Right ventricle myocardium inferior (tissue), 1 donor: ENCODE data around the gene TIGD6. TPM values are rescaled to one million over a fixed set of nuclear protein-coding genes. Genes with fewer than 3 reads are reported as not detected.
A peak's percentile ranks its signal among the peaks of the same experiment; 100 is the strongest.

Source experiments
- ATAC-seq: fragments of 200-7000 bp; cut with Tn5 transposase; one replicate; pipeline ENCODE4 v1.9.1; 2020; ENCODE audit warnings: mild to moderate bottlenecking, moderate library complexity
- DNase-seq: peaks from one replicate; pipeline ENCODE4 v3.0.0; 2021; ENCODE audit errors: missing footprints
- intact Hi-C: fragments of 100-400 bp; cut with DNase I; formaldehyde crosslinking; loops from one replicate; pipeline ENCODE4 v1.11.0; 2022
- total RNA-seq: library from RNA; stranded (reverse); fragmentation: NEBNext Ultra II Directional; extraction: Animal tissue kit (Norgen Biotek cat#: 25700); gene quantifications from one replicate; pipeline ENCODE4 v1.2.1, GENCODE V29; 2021
- donor health status: DM: no; HTN: yes; CAD: no; lungs with severe emphysema.

The TIGD6 gene
- total RNA-seq, 1 donor from 2014 or later = 2.4 TPM

DNA sequence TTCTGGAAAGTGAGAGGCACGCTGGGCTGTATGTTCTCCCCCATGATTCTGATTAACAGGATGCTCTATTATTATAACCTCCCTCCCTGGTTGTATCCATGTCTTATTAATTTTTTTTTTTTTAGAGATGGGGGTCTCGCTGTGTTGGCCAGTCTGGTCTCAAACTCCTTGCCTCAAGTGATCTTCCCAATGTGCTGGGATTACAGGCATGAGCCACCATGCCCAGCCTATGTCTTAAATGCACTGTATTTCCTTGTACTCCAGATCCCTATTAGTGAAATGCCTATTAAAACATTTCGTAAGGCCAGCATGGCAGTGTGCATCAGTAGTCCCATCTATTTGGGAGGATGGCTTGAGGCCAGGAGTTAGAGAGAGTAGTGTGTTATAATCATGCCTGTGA lies 7.0 kb downstream of the TIGD6 start:
- intact Hi-C loops = no loop called here
- DNase-seq = no peak
- ATAC-seq = no peak

GRCh38 chr5:149990518-149991376 lies 9.7 kb downstream of the TIGD6 start:
- intact Hi-C loops = loop anchor here (1.0 to 2.0 kb wide), 2 partner anchors 156 to 354 kb away; no protein-coding TSS in a partner anchor
- ATAC-seq = peak; percentile 67
- no peak for DNase-seq

GRCh38 chr5:149988126-149988525 lies 12.3 kb downstream of the TIGD6 start:
- ATAC-seq (no peak), DNase-seq (no peak)
- intact Hi-C loops = no loop called here

- DNase-seq (no peak), ATAC-seq (no peak)
- intact Hi-C loops = no loop called here
Measured at GRCh38 chr5:149982505-149982904, 17.9 kb downstream of the TIGD6 start.

DNA sequence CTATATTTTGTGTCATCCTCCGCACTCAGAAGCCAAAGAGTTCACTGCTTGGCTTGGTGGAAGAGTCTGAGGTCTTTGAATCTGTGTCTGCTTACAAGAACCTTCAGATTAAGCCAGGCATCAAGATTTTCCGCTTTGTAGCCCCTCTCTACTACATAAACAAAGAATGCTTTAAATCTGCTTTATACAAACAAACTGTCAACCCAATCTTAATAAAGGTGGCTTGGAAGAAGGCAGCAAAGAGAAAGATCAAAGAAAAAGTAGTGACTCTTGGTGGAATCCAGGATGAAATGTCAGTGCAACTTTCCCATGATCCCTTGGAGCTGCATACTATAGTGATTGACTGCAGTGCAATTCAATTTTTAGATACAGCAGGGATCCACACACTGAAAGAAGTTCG lies 19.2 kb downstream of the TIGD6 start:
- ATAC-seq (no peak), DNase-seq (no peak)
- intact Hi-C loops = no loop called here

- no peak for DNase-seq
- no peak for ATAC-seq
- intact Hi-C loops = no loop called here
Measured at GRCh38 chr5:149979896-149980295, 20.6 kb downstream of the TIGD6 start.

- DNase-seq (no peak), ATAC-seq (no peak)
Measured at GRCh38 chr5:149975409-149975808, 25.0 kb downstream of the TIGD6 start.

GRCh38 chr5:149969181-149969930 lies 31.1 kb downstream of the TIGD6 start:
- intact Hi-C loops = loop anchor here (10.0 kb wide), 1 partner anchor 235 kb away; the partner anchor contains the start of gene PPARGC1B
- DNase-seq = no peak
- no peak for ATAC-seq

More at GRCh38 chr5:149975409-149975808, 25.0 kb downstream of the TIGD6 start:
- intact Hi-C loops = no loop called here

- intact Hi-C loops = loop anchor here (10.0 kb wide), 1 partner anchor 232 kb away; the partner anchor contains the start of gene PPARGC1B
- ATAC-seq = no peak
- DNase-seq = no peak
Measured at GRCh38 chr5:149966946-149967345, 33.5 kb downstream of the TIGD6 start.

DNA sequence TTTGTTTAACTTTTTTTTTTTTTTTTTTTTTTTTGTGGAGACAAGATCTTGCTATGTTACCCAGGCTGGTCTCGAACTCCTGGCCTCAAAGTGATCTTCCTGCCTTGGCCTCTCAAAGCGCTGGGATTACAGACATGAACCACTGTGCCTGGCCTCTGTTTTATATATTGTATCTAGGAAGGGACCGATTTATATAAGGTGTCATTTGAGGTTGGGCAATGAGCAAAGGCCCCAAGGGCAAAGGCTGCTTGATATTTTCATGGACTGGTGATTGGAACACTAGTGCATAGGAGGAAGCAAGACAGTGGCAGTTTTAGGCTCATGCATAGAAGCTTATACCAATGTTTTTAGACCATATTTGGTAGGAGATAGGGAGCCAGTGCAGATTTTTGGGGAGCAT lies 36.7 kb downstream of the TIGD6 start:
- no peak for DNase-seq
- intact Hi-C loops = loop anchor here (5.0 to 10.0 kb wide), 3 partner anchors 111 to 229 kb away; partner anchors contain the start of gene PPARGC1B
- ATAC-seq = no peak

GRCh38 chr5:149962601-149963300 lies 37.7 kb downstream of the TIGD6 start:
- ATAC-seq (no peak), DNase-seq (no peak)
- intact Hi-C loops = loop anchor here (5.0 to 10.0 kb wide), 3 partner anchors 110 to 228 kb away; partner anchors contain the start of gene PPARGC1B

DNA sequence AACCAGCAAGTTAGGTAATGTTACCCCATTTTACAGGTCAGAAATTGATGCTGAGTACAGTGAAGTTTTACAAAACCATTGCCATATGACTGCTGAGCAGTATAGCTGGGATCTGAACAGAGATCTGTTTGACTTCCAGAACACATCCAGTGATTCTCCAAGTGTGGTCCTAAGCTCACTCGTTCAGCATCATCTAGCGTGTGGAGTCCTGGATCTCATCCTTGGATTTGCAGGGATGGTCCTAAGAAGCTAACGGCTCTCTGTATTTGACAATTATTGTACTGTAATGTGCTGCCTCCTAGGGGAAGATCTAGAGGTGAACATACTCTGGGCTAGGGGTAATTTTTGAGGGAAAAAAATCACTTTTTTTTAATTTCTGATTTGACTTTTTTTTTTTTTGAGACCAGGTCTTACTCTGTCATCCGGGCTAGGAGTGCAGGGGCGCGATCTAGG lies 38.5 kb downstream of the TIGD6 start:
- no peak for ATAC-seq
- no peak for DNase-seq
- intact Hi-C loops = loop anchor here (2.0 to 10.0 kb wide), 4 partner anchors 110 to 323 kb away; partner anchors contain the start of gene PPARGC1B

- DNase-seq (no peak), ATAC-seq (no peak)
- intact Hi-C loops = loop anchor here (2.0 to 10.0 kb wide), 4 partner anchors 109 to 322 kb away; partner anchors contain the start of gene PPARGC1B
Measured at GRCh38 chr5:149961186-149961685, 39.2 kb downstream of the TIGD6 start.

GRCh38 chr5:149960272-149961185 lies 39.9 kb downstream of the TIGD6 start, which contains the start of gene SLC26A2:
SLC26A2 (plus strand) TSS chr5:149960758; CDS start chr5:149977653, 16,895 bp downstream.
- intact Hi-C loops = loop anchor here (2.0 to 10.0 kb wide), 4 partner anchors 108 to 322 kb away; partner anchors contain the start of gene PPARGC1B
- ATAC-seq (peak; percentile 100), DNase-seq (peak; percentile 98)

DNA sequence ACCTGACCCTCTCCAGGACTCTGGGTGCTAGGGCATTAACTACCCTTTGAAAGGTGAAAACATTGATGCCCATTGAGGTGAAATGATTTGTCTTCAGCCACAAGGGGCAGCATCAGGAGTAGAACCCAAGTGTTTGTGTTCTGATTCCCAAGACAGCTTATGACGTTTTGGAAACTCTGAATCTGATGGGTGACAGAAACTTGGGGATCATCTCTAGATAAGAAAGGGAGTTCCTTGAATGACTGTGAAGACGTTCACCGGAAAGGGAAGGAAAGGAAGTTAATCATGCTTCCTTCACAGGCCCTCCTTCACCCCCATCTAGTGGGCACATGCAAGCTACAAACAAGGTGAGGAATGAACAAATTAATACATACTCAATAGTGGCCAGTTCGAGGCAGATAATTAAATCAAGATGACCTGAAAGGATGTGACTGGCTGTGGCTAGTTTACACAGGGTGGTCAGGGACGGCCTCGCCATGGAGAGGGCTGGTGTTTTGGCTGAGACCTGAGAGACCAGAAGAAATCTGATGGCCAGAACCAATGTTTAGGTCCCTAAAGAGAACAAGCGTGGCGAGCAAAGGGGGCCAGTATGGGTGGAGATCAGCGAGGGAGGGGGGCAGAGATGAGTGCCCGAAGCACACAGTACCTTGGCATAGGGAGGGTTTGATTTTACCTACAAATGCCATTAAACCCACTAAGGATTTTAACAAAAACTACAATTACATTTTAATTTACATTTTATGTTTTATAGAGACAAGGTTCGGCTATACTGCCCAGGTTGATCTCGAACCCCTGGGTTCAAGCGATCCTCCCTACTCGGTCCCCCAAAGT lies 40.8 kb downstream of the TIGD6 start:
- ATAC-seq (no peak), DNase-seq (no peak)
- intact Hi-C loops = loop anchor here (2.0 to 10.0 kb wide), 4 partner anchors 107 to 321 kb away; partner anchors contain the start of gene PPARGC1B

DNA sequence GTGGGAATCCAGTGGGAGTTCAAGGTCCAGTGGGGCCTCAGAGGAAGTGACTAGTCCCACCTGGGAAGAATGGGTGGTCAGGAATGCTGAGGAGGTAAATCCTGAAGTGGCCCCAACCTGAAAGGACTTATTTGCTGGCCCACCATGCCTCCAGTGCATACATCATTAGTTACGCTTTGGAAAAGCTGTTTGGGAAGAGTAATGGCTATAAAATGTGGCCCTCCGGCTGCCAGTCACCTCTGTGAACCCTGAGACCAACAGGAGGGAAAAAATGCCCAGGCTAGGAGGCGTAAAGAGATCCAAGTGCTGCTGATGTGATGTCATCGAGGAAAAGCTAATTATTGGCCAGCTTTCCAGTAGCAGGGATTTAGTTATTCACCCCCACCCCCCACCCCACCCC lies 42.6 kb downstream of the TIGD6 start:
- intact Hi-C loops = no loop called here
- no peak for DNase-seq
- no peak for ATAC-seq
